ENCODE measurements around the gene MEX3A. TPM values are rescaled to one million over a fixed set of nuclear protein-coding genes. Genes with fewer than 3 reads are reported as not detected.

MEX3A gene
- total RNA-seq, 4 donors from 2014 or later = under 0.01 to 1.2 (median 0.43) TPM

- no peaks in the 10 kb centered on the region for H3K9me3 ChIP-seq
- DNase-seq (ENCODE audit: low spot score in 2 of 2) = peak; percentile 97 to 99
Observed at GRCh38 chr1:156054500-156055280, 27.6 kb downstream of the MEX3A start, which contains the start of gene LAMTOR2. Gene LAMTOR2, plus strand, starts transcription at chr1:156054782. Its CDS starts 108 bp downstream, at chr1:156054890.

GRCh38 chr1:156053768-156054499 is 28.3 kb downstream of the MEX3A start, which contains the start of gene UBQLN4:
Gene UBQLN4, minus strand, starts transcription at chr1:156053798. Its CDS starts 97 bp downstream, at chr1:156053701.
- Histone ChIP-seq H3K4me3 (peak within 1 kb of the TSS; percentile 84 to 97 (median 96)), H3K4me1 (peaks cover 0 to 42% (median 6%) of the 10 kb centered on the region in 4 donors), H3K9me3 (no peaks in the 10 kb centered on the region), H3K27me3 (no peaks in the 10 kb centered on the region), H3K36me3 (peaks cover 0 to 50% (median 5%) of the 10 kb centered on the region in 3 donors), H3K27ac (peak within 1 kb of the TSS; percentile 86 to 98 (median 93))
- 0% methylated on average over 26 to 33 of the region's 49 CpGs for WGBS, 2 donors
- TF ChIP-seq POLR2A (IDR thresholded peaks at IDR 0.05) (peak in 1 of 2 donors; percentile 14), CTCF (IDR thresholded peaks at IDR 0.05) (peak; percentile 72 to 86 (median 76)), EP300 (IDR thresholded peaks at IDR 0.05) (no peak)
- DNase-seq (ENCODE audit: low spot score in 2 of 2) = peak; percentile 72 to 73

More at GRCh38 chr1:156054500-156055280, 27.6 kb downstream of the MEX3A start, which contains the start of gene LAMTOR2:
- H3K36me3 ChIP-seq = peaks cover 0 to 47% (median 5%) of the 10 kb centered on the region in 3 donors
- TF ChIP-seq CTCF (IDR thresholded peaks at IDR 0.05) (peak in 1 of 5 experiments; percentile 32), EP300 (IDR thresholded peaks at IDR 0.05) (peak; percentile 95 to 97), POLR2A (IDR thresholded peaks at IDR 0.05) (peak in 1 of 2 donors; percentile 74)
- WGBS, 2 donors = 0% methylated on average over 52 to 53 of the region's 53 CpGs
- H3K27me3 ChIP-seq = no peaks in the 10 kb centered on the region
- peaks cover 0 to 42% (median 6%) of the 10 kb centered on the region in 4 donors for H3K4me1 ChIP-seq
- H3K4me3 ChIP-seq = peak within 1 kb of the TSS; percentile 84 to 97 (median 96)
- peak within 1 kb of the TSS; percentile 86 to 98 (median 93) for H3K27ac ChIP-seq

- 0 to 1% methylated on average over 23 to 54 of the region's 63 CpGs for WGBS, 2 donors
- H3K4me3 ChIP-seq = peak overlapping the region; percentile 56 to 97 (median 96)
- no peaks in the 10 kb centered on the region for H3K27me3 ChIP-seq
- peak overlapping the region; percentile 86 to 98 (median 93) for H3K27ac ChIP-seq
- peaks cover 0 to 42% (median 6%) of the 10 kb centered on the region in 4 donors for H3K4me1 ChIP-seq
- peak; percentile 20 to 44 for DNase-seq (ENCODE audit: low spot score in 2 of 2)
- H3K9me3 ChIP-seq = no peaks in the 10 kb centered on the region
- no peak for TF ChIP-seq EP300 (IDR thresholded peaks at IDR 0.05)
- no peak for TF ChIP-seq POLR2A (IDR thresholded peaks at IDR 0.05)
- no peak for TF ChIP-seq CTCF (IDR thresholded peaks at IDR 0.05)
- peaks cover 0 to 50% (median 5%) of the 10 kb centered on the region in 3 donors for H3K36me3 ChIP-seq
Observed at GRCh38 chr1:156052862-156053767, 29.1 kb downstream of the MEX3A start.

GRCh38 chr1:156051011-156051725 is 31.1 kb downstream of the MEX3A start:
- WGBS, 2 donors = 77 to 87% methylated on average over 7 of the region's 7 CpGs
- H3K4me3 ChIP-seq = no peak overlapping the region
- peaks cover 0 to 52% (median 5%) of the 10 kb centered on the region in 3 donors for H3K36me3 ChIP-seq

More at GRCh38 chr1:156051011-156051725, 31.1 kb downstream of the MEX3A start:
- Histone ChIP-seq H3K9me3 (no peaks in the 10 kb centered on the region), H3K4me1 (peaks cover 0 to 36% (median 5%) of the 10 kb centered on the region in 4 donors), H3K27me3 (no peaks in the 10 kb centered on the region), H3K27ac (no peak overlapping the region)
- TF ChIP-seq CTCF (IDR thresholded peaks at IDR 0.05) = no peak
- no peak for TF ChIP-seq EP300 (IDR thresholded peaks at IDR 0.05)
- TF ChIP-seq POLR2A (IDR thresholded peaks at IDR 0.05) = no peak
- no peak for DNase-seq (ENCODE audit: low spot score in 2 of 2)

All from tibial nerve (tissue), 4 donors.